ENCODE data around the gene UBE2L3.
"Not testable (repeated sequence)": the region's sequence is repeated elsewhere in the genome, so short reads cannot be mapped to it uniquely, and the experiment has no call there.

The UBE2L3 gene

DNA sequence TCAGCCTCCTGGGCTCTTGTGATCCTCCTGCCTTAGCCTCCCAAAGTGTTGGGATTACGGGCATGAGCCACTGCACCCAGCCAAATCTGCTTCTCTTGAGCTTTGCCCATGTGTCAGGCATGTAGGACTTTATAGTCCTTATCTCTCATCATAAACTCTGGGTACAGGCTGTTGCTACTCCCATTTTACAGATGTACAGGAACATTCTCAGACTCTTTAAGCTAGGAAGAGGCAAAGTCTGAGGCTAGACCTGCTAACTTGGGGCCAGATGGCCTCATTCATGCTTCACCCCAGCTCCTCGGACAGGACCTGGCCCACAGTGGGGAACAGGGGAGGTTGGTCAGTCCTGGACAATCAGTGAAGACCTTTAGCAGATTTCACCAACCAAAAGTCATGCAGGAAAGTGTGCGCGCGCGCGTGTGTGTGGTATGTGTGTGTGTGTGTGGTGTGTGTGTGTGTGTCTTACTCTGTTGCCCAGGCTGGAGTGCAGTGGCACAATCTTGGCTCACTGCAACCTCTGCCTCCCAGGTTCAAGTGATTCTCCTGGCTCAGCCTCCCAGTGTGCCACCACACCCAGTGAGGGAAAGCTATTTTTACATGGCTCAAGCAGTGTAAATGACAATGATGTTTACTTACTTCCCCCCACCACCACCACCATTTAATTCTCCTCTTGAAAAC is 38.5 kb downstream of the UBE2L3 start:
- no peak for DNase-seq

DNA sequence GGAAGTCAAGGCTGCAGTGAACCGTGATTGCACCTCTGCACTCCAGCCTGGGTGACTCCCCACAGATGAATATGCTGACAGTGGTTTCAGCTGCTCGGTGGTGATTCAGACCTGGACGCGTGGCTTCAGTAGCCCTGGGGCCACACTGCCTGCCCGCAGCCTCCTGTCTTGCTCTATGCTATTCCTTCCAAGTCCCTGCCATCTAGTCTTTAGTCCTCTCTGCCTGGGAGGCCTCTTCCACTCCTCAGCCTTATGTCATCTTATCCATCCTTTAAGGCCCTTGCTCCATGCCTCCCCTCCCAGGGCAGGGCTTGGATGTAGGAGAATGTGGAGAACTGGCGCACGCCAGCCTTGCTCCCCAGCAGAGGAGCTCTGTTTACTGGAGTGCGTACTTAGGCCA is 39.3 kb downstream of the UBE2L3 start:
- DNase-seq = no peak

DNA sequence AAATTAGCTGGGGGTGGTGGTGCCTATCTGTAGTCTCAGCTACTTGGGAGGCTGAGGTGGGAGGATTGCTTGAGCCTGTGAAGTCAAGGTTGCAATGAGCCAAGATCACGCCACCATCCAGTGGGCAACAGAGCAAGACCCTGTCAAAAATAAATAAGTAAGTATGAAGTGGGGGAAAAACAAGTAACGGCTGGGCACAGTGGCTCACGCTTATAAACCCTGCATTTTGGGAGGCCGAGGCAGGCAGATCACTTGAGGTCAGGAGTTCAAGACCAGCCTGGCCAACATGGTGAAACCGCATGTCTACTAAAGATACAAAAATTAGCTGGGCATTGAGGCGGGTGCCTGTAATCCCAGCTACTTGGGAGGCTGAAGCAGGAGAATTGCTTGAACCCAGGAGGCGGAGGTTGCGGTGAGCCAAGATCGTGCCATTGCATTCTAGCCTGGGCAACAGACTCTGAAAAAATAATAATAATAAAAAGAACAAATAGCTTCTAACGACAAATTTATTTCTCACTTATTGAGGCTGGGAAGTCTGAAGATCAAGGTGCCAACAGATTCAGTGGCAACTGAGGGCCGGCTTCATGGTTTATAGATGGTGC is 42.1 kb downstream of the UBE2L3 start:
- not testable (repeated sequence) for DNase-seq

DNA sequence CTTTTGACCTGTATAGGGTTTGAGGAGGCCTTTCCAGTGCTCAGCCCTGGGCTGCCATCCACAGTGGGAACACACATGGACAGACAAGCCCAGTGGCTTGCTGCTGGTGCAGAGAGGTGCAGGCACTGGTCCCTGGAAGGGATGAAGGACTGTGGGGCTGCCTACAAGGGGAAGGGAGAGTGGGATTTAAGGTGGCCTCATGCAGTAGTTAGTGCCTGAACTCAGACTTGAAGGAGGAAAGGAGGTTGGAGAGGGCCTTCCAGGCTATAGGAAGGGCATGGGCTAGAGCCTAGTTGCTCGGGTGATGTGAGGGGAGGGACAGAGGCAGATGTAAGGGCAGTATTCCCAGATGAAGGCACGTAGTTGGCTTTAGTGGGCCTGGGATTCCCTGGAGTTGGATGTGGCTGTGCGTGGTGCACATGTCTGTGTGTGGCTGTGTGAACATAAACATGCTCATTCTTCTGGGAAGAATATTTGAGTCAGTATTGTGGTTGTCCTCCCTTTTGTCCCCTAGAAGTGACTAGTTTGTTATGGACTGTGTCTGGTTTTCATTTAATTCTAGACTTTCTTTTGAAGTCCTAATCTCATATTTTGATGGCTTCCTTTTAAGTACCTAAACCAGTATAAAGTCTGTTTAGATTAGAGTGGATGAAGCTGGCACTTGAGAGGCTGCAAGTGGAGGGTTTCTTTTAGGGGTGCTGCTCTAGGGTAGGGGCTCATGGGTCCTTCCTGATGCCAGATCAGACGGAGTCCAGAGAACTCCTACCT is 43.9 kb downstream of the UBE2L3 start:
- no peak for DNase-seq

DNA sequence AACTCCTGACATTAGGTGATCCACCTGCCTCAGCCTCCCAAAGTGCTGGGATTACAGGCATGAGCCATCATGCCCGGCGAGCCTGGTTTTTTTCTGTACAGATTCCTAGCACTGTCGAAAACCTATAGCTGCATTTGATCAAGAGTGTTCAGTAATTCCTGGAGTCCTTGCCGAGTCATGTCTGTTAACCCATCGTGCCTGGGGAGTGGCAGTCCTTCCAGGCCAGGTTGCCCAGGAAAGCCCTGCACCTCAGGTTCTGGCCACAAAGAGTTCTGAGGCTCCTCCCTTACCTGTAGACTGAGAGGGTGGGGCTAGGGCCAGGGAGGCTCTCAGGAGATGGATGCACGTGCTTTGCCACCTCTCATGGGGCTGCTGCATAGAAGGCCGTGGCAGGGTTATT is 45.3 kb downstream of the UBE2L3 start:
- no peak for DNase-seq

DNA sequence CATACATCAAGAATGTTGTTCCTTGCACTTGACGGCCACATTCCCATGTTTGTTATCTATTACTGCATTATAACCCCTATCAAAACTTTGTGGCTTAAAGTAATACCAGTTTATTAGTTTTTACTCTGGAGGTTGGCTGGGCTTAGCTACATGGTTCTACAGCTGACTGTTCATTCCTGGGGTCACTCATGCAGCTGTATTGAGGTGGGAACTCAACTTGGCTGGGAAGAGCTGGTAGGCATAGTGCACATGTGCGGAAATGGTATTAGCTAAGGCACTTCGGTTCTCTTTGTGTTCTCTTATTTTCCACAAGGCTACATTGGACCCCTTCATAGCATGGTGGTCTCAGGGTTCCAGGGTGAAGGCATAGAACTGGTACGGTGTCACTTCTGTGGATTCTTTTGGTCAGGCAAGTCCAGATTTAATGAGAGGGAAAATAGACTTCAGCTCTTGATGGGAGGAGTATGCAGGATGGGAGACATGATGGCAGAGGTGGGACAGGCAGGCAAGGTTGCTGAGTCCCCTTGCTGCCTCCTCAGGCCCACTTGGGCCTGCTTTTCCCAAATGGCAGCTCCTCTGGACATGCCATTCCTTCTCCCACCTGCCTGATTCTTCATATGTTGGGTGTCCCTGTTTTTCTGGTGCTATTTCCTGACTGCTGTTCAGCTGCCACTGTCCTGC is 46.2 kb downstream of the UBE2L3 start:
- no peak for DNase-seq

DNA sequence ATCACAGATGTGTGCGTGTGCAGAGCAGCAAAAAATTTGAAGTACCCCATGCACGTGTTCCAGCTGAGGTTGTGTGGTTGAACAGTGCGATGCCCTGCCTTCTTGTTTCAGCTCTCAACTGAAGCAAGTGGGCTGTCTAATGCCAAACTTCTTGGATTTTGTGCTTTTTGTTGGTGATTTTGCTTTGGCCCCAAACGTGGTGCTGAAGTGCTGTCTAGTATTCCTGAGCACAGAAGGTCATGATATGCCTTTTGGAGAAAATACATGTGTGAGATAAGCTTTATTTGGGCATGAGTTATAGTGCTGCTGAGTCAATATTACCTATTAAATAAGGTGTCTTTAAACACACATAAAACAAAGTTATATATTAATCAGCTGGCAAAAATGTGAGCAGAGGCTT is 48.2 kb downstream of the UBE2L3 start:
- no peak for DNase-seq

DNA sequence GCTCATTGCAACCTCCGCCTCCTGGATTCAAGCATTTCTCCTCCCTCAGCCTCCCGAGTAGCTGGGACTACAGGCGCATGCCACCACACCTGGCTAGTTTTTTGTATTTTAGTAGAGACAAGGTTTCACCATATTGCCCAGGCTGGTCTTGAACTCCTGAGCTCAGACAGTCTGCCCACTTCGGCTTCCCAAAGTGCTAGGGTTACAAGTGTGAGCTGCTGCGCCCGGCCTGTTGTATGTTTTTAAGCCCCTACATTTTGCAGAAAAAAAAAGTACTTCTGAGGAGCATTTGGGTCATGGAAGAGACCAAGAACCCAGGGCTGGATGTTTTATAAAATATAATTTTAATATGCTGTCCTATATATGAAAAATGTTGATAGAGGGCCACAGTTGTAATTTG is 49.8 kb downstream of the UBE2L3 start:
- not testable (repeated sequence) for DNase-seq

DNA sequence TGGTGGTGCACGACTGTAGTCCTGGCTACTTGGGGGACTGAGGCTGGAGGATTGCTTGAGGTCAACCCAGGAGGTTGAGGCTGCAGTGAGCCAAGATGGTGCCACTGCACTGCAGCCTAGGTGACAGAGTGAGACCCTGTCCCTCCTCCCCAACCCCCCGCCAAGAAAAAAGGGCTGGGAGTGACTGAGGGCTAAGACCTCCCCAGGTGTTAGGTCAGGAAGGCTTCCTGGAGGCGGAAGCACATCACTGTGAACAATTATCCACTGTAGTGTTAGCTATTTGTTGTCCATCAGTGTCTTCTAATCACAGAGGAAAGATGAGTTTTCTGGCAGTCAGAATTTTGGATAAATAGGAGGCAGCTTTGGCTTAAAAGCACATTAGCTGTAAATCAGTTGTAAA is 53.5 kb downstream of the UBE2L3 start:
- DNase-seq = no peak

DNA sequence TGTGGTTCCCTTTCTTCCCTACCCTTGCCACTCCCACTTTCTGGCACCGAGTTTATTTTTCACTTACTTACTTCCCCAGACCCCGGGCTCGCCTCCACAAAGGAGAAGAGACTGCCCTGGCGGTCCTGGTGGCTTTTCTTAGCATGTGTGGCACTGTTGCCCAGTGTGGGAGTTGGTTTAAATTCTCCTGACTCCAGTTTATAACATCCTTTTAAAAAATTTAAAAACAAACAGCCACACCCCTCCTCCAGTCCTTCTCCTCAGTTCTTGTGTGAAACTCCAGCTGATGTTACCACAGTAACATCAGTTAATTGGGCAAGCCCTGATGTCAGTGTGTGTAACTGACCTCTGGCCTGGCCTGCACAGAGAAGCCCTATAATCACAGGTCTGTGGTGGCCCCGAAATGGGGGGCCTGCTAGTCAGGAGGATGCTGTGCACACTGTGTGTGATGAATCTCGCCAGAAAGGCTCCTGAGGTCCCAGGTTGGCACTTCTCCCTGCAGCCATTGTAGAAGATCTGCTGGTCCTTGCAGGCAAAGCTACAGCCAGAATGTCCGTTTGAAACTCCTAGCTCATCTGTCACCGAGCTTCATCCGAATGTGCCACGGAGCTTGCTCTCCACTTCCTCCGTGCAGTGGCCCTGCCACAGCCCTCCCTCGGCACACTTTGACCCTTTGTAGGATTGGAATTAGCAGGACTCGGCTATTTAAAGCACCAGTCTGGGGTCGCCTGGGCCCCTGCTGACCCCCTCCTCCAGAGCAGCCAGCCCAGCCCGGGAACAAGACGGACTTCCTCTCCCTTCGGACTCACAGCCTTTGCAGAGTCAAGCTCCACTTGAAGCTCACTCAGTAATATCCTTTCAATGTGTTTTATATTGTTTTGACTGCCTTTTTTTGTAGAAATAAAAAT is 54.8 kb downstream of the UBE2L3 start:
- no peak for DNase-seq

DNA sequence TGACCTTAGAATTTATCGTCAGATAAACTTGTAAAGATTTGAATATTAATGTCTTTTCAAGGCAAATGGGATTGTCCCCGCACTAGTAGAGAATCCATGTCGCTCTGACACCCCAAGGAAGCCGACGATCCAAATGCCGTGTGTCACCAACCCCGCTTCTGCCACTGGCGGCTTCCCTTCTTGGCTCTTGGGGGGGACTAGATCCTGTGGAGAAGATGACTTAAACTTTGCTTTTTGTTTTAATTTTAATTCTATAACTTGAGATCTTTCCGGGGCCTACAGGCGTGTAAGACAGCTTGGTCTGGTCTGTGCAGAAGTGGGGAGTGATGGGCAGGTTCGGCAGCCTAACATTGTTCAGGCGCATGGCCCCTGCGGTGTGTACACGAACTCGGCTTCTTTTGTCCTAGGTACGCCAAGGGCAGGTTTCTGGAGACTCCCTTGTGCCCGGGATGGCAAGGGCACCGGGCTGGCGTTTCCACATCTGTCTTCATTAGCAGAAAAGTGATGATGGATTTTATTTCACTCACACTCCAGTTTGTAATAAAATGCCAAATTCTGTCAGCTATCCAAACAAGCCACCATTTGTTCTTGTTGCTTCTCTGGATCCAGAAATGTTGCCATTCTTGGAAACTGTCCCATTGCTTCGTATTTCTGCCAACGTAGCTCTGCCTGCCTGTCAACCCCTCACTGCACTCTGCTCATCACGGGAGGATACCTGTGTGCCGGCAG is 55.6 kb downstream of the UBE2L3 start:
- DNase-seq = no peak

DNA sequence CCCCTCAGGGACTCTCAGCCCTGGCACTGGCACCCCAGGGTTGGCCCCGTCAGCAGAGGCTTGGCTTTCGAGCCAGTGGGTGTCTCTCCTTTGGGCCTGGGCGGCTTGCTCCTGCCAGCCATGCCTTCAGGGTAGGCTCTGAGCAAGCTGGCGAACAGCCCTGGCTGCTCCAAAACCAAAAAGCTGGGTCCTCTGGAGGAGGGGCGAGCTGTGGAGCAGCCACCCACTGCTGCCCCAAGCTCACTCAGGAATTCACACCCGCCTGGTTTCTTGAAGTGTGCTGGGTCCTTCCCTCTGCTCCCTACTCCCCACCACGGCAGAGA is 56.1 kb downstream of the UBE2L3 start:
- DNase-seq = no peak

DNA sequence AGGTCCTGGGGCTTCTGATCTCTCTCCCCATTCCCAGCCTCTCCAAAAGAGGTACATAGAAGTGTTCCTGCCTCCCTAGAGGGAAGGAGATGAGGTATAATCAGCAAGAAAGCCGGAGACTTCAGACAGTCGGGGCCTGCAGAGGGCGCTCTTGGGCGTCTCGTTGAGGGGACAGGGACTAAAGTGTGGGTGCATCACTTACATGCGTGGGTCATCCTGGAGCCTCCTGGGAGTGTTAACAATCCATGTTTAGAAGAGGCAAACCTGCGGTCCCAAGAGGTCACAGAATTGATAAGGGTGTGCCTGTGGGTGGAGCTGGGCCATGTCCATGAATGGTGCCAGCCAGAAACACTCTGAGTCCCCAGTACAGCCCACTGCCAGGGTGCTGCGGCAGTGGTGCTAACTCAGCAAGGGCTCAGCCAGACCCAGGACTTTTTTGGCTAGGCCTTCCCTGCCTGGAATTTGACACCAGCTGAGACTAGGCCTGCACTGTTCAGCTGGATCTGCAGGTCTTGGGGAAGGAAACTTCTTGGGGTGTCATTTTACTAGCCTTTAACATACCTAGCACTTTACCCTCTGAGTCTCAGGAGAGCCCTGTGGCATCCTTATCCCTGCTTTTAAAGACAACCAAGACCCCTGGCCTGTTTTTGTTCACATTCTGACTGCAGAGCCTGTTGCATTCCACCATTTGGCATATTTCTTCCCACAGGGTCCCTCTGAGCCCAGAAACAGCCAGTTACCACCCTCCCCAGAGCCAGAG is 56.8 kb downstream of the UBE2L3 start:
- DNase-seq = peak; percentile 36

DNA sequence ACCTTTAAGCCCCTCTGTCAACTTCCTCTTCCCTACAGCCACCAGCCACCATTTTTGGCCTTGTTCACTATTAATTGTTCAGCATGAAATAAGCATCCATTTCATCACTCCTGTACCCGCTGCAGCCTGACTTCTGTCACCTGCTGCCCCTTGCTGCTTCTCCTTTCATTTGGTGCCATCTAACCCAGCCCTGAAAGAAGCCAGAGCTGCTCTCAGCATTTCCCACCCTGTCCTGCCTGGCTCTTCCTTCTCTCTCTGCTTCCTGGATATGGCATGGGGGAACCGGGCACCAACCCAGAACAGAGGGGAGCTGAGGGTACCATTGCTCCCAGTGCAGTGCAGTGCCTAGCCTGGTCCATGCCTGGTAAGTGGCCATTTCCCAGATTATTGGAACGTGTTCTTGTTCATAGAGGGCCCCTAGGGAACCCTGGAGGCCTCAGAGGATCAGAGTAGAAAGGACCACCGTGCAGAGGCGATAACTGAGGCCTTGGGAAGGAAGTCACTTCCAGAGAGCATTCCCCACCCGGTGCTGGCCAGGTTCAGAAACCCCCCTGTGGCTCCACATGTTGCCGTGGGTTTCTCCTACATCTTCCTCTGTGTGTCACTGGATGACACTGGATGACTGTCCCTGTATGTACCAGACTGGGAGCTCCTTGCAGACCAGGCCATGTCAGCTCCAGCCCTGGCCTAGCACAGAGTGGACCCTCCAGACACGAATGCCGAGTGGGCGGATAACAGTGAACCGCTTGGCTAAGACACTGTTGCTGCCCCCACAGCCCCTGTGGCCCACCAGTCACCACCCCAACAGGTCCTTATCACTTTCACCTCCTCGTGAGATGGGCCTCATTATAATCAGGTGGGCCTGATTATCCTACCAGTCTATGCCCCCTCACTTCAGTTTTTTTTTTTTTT is 57.6 kb downstream of the UBE2L3 start:
- no peak for DNase-seq

DNA sequence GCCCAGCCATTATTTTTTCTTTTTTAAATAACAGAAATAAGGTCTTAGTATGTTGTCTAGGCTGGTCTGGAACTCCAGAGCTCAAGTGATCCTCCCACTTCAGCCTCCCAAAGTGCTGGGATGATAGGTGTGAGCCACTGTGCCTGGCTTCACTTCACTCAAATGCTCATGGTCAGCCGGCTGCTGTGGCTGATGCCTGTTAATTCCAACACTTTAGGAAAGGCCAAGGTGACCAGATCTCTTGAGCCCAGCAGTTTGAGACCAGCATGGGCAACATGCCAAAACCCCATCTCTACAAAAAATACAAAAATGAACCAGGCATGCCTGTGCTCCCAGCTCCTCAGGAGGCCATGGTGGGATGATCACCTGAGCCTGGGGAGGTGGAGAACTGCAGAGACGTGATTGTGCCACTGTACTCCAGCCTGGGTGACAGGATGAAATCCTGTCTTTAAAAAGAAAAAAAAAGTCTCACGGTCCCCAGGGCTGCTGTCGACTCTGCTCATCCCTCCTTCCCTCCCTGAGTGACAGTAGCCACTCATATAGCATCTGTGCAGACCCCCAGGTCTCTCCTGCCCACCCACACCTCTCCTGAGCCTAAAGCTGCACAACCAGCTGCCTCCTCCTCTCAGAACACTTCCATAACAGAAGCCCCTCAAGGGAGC is 58.7 kb downstream of the UBE2L3 start:
- DNase-seq = no peak

DNA sequence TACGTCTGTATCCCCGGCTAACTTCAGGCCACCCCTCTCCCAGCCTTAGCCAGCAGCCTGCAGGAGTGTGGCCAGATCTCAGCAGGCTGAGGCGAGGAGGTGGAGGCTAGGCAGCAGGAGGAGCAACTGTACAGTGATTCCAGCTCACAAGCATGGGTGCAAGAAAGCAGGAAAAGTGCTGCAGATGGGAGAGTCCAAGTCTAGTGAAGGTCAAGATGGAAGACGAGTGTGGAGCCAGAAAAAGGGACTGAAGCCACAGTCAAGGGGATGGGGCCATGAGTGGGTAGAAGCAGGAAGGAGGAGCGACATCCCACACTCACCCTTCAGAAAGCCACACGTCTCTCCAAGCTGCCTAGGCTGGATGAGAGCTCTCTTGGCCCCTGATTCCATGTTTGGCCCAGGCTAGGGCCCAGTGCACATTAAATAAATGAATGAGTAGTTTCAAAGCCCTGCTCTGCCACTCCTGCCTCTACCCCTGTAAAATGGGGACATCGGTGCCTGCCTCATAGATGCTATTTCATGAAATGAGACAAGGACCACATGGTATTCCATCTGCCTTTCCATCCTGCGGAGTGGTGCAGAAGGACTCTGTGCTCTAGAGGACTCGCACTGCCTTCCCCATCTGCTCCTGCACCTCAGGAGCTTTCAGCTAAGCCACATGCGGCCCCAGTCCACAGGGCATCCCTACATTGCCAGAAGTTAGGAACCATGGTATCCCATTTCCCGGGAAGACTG is 59.4 kb downstream of the UBE2L3 start:
- DNase-seq = no peak

DNA sequence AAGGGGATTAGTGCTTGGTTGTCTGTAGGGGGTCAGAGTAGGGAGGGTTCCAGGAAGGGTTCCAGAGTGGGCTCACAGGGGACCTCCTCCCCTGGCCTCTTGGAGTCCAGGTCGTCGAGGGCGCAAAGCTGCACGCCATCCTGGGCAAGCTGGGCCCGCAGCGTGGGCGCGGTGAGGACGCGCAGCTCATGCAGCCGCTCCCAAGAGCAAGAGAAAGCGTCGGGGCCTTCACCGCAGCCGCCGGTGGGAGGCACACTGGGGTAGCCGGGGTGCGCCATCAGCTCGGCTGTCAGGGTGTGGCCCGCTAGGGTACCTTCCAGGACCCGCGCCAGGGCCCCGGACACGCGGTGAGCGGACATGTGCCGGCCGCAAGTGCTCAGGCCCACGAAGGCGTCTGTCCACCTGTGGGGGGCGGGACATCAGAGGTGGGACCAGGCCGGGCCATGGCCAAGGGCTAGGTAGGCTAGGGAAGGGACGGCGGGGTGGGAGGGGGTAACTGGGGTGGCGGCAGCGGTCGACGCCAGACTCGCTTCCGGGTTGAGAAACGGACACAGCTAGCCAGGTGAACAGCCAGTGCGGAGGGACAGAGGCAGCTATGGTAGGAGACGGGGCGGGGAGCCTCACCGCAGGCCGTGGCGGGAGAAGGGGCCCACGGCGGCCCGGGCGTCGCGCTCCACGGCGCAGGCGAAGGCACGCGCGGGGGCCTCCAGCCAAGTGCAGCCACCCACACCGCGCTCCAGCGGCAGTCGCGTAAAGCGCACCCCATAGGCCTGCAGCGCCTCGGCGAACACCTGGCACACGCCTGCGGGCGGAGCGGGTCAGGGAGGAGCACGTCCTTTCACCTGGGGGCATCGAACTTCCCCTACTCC is 61.1 kb downstream of the UBE2L3 start:
- no peak for DNase-seq
